Neural cell (in vitro differentiated cells): Measurements from ENCODE around the gene TXNDC16. TPM values are rescaled to one million over a fixed set of nuclear protein-coding genes. Genes with fewer than 3 reads are reported as not detected.

Source experiments
- H2AFZ ChIP-seq: fragments of 200-600, 300-800 bp; sonication (generic), shearing (Covaris generic); 2 replicates; pipeline ENCODE4 v1.6.0; 2014; ENCODE audit warnings: low read depth, mild to moderate bottlenecking, antibody characterized with exemption, low read length, moderate library complexity
- H3F3A ChIP-seq: fragments of 200-600 bp; shearing (Covaris generic); 2 replicates; pipeline ENCODE4 v1.6.1; 2016; ENCODE audit warnings: mild to moderate bottlenecking, moderate library complexity, mixed read lengths, antibody characterized with exemption, low read length; ENCODE audit not compliant: insufficient read depth, poor library complexity, severe bottlenecking
- H3K27ac ChIP-seq: fragments of 200-600, 300-800 bp; sonication (generic), shearing (Covaris generic); 2 replicates; pipeline ENCODE4 v1.5.1; 2014; ENCODE audit warnings: mild to moderate bottlenecking, low read length, moderate library complexity
- H3K27me3 ChIP-seq: fragments of 300-800, 200-600 bp; sonication (generic), shearing (Covaris generic); 2 replicates; pipeline ENCODE4 v1.6.0; 2014; ENCODE audit warnings: mild to moderate bottlenecking, low read depth, low read length, moderate library complexity; ENCODE audit not compliant: insufficient read depth
- H3K36me3 ChIP-seq: fragments of 300-800, 200-600 bp; sonication (generic), shearing (Covaris generic); 2 replicates; pipeline ENCODE4 v1.5.1; 2014; ENCODE audit warnings: mild to moderate bottlenecking, antibody characterized with exemption, low read length, moderate library complexity; ENCODE audit not compliant: insufficient read depth
- H3K4me2 ChIP-seq: fragments of 300-800, 200-600 bp; sonication (generic), shearing (Covaris generic); 2 replicates; pipeline ENCODE4 v1.6.0; 2014; ENCODE audit warnings: mild to moderate bottlenecking, low read length
- H3K4me3 ChIP-seq: fragments of 300-800, 200-600 bp; sonication (generic), shearing (Covaris generic); 2 replicates; pipeline ENCODE4 v1.5.1; 2014; ENCODE audit warnings: mild to moderate bottlenecking, low read length, moderate library complexity
- H3K79me2 ChIP-seq: fragments of 200-600 bp; shearing (Covaris generic); replicated peaks from 2 replicates; pipeline ENCODE4 v1.6.0; 2014; ENCODE audit warnings: mild to moderate bottlenecking, low read length, moderate library complexity; ENCODE audit not compliant: insufficient read depth
- H3K9ac ChIP-seq: fragments of 300-800, 200-600 bp; sonication (generic), shearing (Covaris generic); 2 replicates; pipeline ENCODE4 v1.6.1; 2016; ENCODE audit warnings: mild to moderate bottlenecking, low read length, mixed read lengths
- H3K9me2 ChIP-seq: fragments of 200-600 bp; shearing (Covaris generic); 2 replicates; pipeline ENCODE4 v1.6.1; 2016; ENCODE audit warnings: mild to moderate bottlenecking, low read length, mixed read lengths; ENCODE audit not compliant: insufficient read depth
- H3K9me3 ChIP-seq: fragments of 200-600, 300-800 bp; sonication (generic), shearing (Covaris generic); 2 replicates; pipeline ENCODE4 v1.6.1; 2016; ENCODE audit warnings: mild to moderate bottlenecking, mixed run types, low read length, moderate library complexity, mixed read lengths
- H4K20me1 ChIP-seq: fragments of 200-600 bp; shearing (Covaris generic); 2 replicates; pipeline ENCODE4 v1.6.1; 2016; ENCODE audit warnings: mild to moderate bottlenecking, mixed run types; ENCODE audit not compliant: insufficient read depth
- EP300 ChIP-seq: fragments of 450-650 bp; conservative IDR thresholded peaks from 2 replicates; pipeline ENCODE4 v1.6.1; 2014; ENCODE audit warnings: antibody characterized with exemption, mild to moderate bottlenecking, moderate library complexity; ENCODE audit not compliant: poor library complexity, severe bottlenecking
- EZH2 ChIP-seq: fragments of 200-600, 300-800 bp; shearing (Covaris generic), sonication (generic); IDR thresholded peaks from 2 replicates; pipeline ENCODE4 v1.6.1; 2014; ENCODE audit warnings: antibody characterized with exemption, low read length, borderline replicate concordance, mild to moderate bottlenecking; ENCODE audit not compliant: insufficient read depth, poor library complexity, severe bottlenecking
- MXI1 ChIP-seq: fragments of 450-650 bp; conservative IDR thresholded peaks from 2 replicates; pipeline ENCODE4 v1.6.1; 2014; ENCODE audit warnings: antibody characterized with exemption, mild to moderate bottlenecking; ENCODE audit not compliant: poor library complexity, severe bottlenecking
- POLR2AphosphoS5 ChIP-seq: IDR thresholded peaks from 2 replicates; pipeline ENCODE4 v1.6.1; 2012
- RAD21 ChIP-seq: fragments of 450-650 bp; conservative IDR thresholded peaks from 2 replicates; pipeline ENCODE4 v1.6.1; 2014; ENCODE audit warnings: antibody characterized with exemption, mild to moderate bottlenecking, moderate library complexity
- SMC3 ChIP-seq: fragments of 450-650 bp; conservative IDR thresholded peaks from 2 replicates; pipeline ENCODE4 v1.6.1; 2014; ENCODE audit warnings: antibody characterized with exemption, mild to moderate bottlenecking, moderate library complexity; ENCODE audit not compliant: poor library complexity
- TAF1 ChIP-seq: IDR thresholded peaks from 2 replicates; pipeline ENCODE4 v1.6.1; 2012; ENCODE audit warnings: low read depth
- polyA plus RNA-seq: library from polyadenylated mRNA; depleted of rRNA; stranded (reverse); fragments of >200 nt; gene quantifications from 2 replicates; pipeline ENCODE4 v1.2.3, GENCODE V29; 2014
- TF ChIP-seq, protein P1 (sequence below): IDR thresholded peaks from 2 replicates; pipeline ENCODE4 v1.6.1; 2012; ENCODE audit warnings: borderline replicate concordance
- TF ChIP-seq, protein P2 (sequence below): fragments of 450-650 bp; IDR thresholded peaks from 2 replicates; pipeline ENCODE4 v1.5.1; 2014; ENCODE audit warnings: antibody characterized with exemption, mild to moderate bottlenecking, moderate library complexity; ENCODE audit not compliant: poor library complexity, severe bottlenecking

TXNDC16 gene
- polyA plus RNA-seq, 1 donor from 2014 or later, result 58.4 TPM

DNA sequence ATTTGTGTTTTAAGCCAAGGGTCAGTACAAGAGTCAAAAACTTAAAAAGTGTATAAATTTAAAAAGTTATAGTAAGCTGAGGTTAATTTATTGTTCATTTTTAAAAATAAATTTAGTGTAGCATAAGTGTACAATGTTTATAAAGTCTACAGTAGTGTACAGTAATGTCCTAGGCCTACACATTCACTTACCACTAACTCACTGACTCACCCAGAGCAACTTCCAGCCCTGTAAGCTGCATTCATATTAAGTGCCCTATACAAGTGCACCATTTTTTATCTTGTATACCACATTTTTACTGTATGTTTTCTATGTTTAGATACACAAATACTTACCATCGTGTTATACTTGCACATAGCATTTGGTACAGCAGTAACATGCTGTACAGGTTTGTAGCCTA lies 38.0 kb upstream of the TXNDC16 start:
- TF ChIP-seq EP300 (no peak), RAD21 (no peak), SMC3 (no peak), TAF1 (no peak), POLR2AphosphoS5 (no peak), MXI1 (no peak), EZH2 (no peak)
- TF ChIP-seq, protein P1, sequence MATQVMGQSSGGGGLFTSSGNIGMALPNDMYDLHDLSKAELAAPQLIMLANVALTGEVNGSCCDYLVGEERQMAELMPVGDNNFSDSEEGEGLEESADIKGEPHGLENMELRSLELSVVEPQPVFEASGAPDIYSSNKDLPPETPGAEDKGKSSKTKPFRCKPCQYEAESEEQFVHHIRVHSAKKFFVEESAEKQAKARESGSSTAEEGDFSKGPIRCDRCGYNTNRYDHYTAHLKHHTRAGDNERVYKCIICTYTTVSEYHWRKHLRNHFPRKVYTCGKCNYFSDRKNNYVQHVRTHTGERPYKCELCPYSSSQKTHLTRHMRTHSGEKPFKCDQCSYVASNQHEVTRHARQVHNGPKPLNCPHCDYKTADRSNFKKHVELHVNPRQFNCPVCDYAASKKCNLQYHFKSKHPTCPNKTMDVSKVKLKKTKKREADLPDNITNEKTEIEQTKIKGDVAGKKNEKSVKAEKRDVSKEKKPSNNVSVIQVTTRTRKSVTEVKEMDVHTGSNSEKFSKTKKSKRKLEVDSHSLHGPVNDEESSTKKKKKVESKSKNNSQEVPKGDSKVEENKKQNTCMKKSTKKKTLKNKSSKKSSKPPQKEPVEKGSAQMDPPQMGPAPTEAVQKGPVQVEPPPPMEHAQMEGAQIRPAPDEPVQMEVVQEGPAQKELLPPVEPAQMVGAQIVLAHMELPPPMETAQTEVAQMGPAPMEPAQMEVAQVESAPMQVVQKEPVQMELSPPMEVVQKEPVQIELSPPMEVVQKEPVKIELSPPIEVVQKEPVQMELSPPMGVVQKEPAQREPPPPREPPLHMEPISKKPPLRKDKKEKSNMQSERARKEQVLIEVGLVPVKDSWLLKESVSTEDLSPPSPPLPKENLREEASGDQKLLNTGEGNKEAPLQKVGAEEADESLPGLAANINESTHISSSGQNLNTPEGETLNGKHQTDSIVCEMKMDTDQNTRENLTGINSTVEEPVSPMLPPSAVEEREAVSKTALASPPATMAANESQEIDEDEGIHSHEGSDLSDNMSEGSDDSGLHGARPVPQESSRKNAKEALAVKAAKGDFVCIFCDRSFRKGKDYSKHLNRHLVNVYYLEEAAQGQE, result no peak
- TF ChIP-seq, protein P2, sequence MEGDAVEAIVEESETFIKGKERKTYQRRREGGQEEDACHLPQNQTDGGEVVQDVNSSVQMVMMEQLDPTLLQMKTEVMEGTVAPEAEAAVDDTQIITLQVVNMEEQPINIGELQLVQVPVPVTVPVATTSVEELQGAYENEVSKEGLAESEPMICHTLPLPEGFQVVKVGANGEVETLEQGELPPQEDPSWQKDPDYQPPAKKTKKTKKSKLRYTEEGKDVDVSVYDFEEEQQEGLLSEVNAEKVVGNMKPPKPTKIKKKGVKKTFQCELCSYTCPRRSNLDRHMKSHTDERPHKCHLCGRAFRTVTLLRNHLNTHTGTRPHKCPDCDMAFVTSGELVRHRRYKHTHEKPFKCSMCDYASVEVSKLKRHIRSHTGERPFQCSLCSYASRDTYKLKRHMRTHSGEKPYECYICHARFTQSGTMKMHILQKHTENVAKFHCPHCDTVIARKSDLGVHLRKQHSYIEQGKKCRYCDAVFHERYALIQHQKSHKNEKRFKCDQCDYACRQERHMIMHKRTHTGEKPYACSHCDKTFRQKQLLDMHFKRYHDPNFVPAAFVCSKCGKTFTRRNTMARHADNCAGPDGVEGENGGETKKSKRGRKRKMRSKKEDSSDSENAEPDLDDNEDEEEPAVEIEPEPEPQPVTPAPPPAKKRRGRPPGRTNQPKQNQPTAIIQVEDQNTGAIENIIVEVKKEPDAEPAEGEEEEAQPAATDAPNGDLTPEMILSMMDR, result no peak
- Histone ChIP-seq H3K9me3 (no peaks in the 10 kb centered on the region), H3K36me3 (no peaks in the 10 kb centered on the region), H3F3A (no peaks in the 10 kb centered on the region), H3K9ac (no peak overlapping the region), H3K27me3 (no peaks in the 10 kb centered on the region), H3K4me3 (no peak overlapping the region), H4K20me1 (no peaks in the 10 kb centered on the region), H2AFZ (no peak overlapping the region), H3K79me2 (no peaks in the 10 kb centered on the region), H3K9me2 (no peaks in the 10 kb centered on the region), H3K27ac (no peak overlapping the region), H3K4me2 (no peak overlapping the region)

DNA sequence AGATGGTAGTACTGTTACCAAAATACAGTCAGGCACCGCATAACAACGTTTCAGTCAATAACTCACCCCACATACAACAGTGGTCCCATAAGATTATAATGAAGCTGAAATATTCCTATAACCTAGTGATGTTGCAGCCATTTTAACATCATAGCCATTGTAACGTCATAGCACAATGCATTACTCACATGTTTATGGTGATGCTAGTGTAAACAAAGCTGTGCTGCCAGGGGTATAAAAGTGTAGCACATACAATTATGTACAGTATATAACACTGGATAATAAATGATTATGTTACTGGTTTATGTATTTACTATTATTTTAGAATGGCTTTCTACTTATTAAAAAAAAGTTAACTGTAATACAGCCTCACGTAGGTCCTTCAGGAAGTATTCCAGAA lies 37.3 kb upstream of the TXNDC16 start:
- no peak for TF ChIP-seq EP300
- Histone ChIP-seq H3K4me3 (no peak overlapping the region), H3K27me3 (no peaks in the 10 kb centered on the region)

DNA sequence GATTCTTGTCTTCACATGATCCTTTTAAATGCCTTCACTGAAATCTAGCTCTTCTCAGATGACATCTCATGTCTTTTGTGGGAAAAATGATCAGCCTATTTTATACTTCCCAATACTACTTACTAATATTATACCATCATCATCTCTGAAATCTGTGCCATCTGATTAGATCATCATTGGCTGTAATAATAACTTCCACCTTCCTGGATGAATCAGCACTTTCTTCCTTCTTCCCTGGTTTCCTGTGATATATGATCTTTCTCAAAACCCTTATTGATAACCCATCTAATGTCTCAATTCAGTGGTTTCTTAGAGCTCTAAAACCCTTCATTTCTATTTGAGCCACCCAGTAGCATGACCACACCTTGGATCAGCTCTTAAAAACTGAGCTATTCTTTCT lies 31.2 kb upstream of the TXNDC16 start:
- no peaks in the 10 kb centered on the region for H3K36me3 ChIP-seq
- no peaks in the 10 kb centered on the region for H3K79me2 ChIP-seq
- no peaks in the 10 kb centered on the region for H4K20me1 ChIP-seq
- no peak overlapping the region for H2AFZ ChIP-seq
- no peak overlapping the region for H3K27ac ChIP-seq
- no peaks in the 10 kb centered on the region for H3K9me3 ChIP-seq
- no peak overlapping the region for H3K4me3 ChIP-seq
- no peak overlapping the region for H3K4me2 ChIP-seq
- H3K9me2 ChIP-seq, result no peaks in the 10 kb centered on the region
- no peak for TF ChIP-seq POLR2AphosphoS5
- TF ChIP-seq, protein P2, result no peak
- TF ChIP-seq, protein P1, result no peak
- no peak for TF ChIP-seq TAF1
- no peak for TF ChIP-seq EP300
- no peak for TF ChIP-seq EZH2
- no peak for TF ChIP-seq RAD21
- no peak for TF ChIP-seq SMC3
- no peak for TF ChIP-seq MXI1
- H3K27me3 ChIP-seq, result no peaks in the 10 kb centered on the region
- H3F3A ChIP-seq, result no peaks in the 10 kb centered on the region
- no peak overlapping the region for H3K9ac ChIP-seq

More for the DNA sequence above, 37.3 kb upstream of the TXNDC16 start:
- Histone ChIP-seq H3K9me2 (no peaks in the 10 kb centered on the region), H3K36me3 (no peaks in the 10 kb centered on the region), H3K4me2 (no peak overlapping the region), H3K27ac (no peak overlapping the region), H2AFZ (no peak overlapping the region), H3K9ac (no peak overlapping the region), H3K9me3 (no peaks in the 10 kb centered on the region), H3K79me2 (no peaks in the 10 kb centered on the region), H4K20me1 (no peaks in the 10 kb centered on the region), H3F3A (no peaks in the 10 kb centered on the region)
